ENCODE data around the gene NSA2.

Gene NSA2

GRCh38 chr5:74761241-74761640, 5.8 kb upstream of the NSA2 start:
- no peak overlapping the region for H3K4me3 ChIP-seq (ENCODE audit: low read length)
- no peak for DNase-seq (ENCODE audit: low read depth)
- TF ChIP-seq CTCF (conservative IDR thresholded peaks at IDR 0.05; ENCODE audit: low read length), result no peak

- no peak for TF ChIP-seq CTCF (conservative IDR thresholded peaks at IDR 0.05; ENCODE audit: low read length)
Observed at GRCh38 chr5:74762599-74762998, 4.5 kb upstream of the NSA2 start.

GRCh38 chr5:74763504-74763903, 3.5 kb upstream of the NSA2 start:
- no peak for TF ChIP-seq CTCF (conservative IDR thresholded peaks at IDR 0.05; ENCODE audit: low read length)
- H3K4me3 ChIP-seq (ENCODE audit: low read length), result no peak overlapping the region
- no peak for DNase-seq (ENCODE audit: low read depth)

More at GRCh38 chr5:74762599-74762998, 4.5 kb upstream of the NSA2 start:
- peak; percentile 77 for DNase-seq (ENCODE audit: low read depth)
- H3K4me3 ChIP-seq (ENCODE audit: low read length), result no peak overlapping the region

- TF ChIP-seq CTCF (conservative IDR thresholded peaks at IDR 0.05; ENCODE audit: low read length), result no peak
- no peak overlapping the region; the same call in 1 of the 2 replicates for H3K4me3 ChIP-seq (ENCODE audit: low read length)
- DNase-seq (ENCODE audit: low read depth), result peak; percentile 8
Observed at GRCh38 chr5:74765201-74765600, 1.8 kb upstream of the NSA2 start.

- no peak for TF ChIP-seq CTCF (conservative IDR thresholded peaks at IDR 0.05; ENCODE audit: low read length)
- DNase-seq (ENCODE audit: low read depth), result no peak
- peak overlapping the region; percentile 96 for H3K4me3 ChIP-seq (ENCODE audit: low read length)
Observed at GRCh38 chr5:74765929-74766328, 1.1 kb upstream of the NSA2 start.

- TF ChIP-seq CTCF (conservative IDR thresholded peaks at IDR 0.05; ENCODE audit: low read length), result peak; percentile 41
- peak overlapping the region; percentile 96 for H3K4me3 ChIP-seq (ENCODE audit: low read length)
- DNase-seq (ENCODE audit: low read depth), result peak; percentile 58
Observed at GRCh38 chr5:74766418-74766848, 616 bp upstream of the NSA2 start.

- H3K4me3 ChIP-seq (ENCODE audit: low read length), result peak overlapping the region; percentile 96
- DNase-seq (ENCODE audit: low read depth), result peak; percentile 43
- no peak for TF ChIP-seq CTCF (conservative IDR thresholded peaks at IDR 0.05; ENCODE audit: low read length)
Observed at GRCh38 chr5:74767579-74767913, 497 bp downstream of the NSA2 start.
